Sciatic nerve (tissue), 2 donors: ENCODE data around the gene PTPN14. TPM values are rescaled to one million over a fixed set of nuclear protein-coding genes. Genes with fewer than 3 reads are reported as not detected.
A peak's percentile ranks its signal among the peaks of the same experiment; 100 is the strongest.

ENCODE experiments used
- ATAC-seq: fragments of 200-7000 bp; cut with Tn5 transposase; one replicate; pipeline ENCODE4 v1.9.1; 2020; ENCODE audit warnings: mild to moderate bottlenecking, moderate library complexity
- DNase-seq: peaks from one replicate; pipeline ENCODE4 v3.0.0-alpha.2; 2020; ENCODE audit warnings: low spot score
- intact Hi-C: fragments of 100-400 bp; cut with DNase I; formaldehyde crosslinking; loops from one replicate; pipeline ENCODE4 v1.14.2; 2022
- total RNA-seq: library from RNA; stranded (reverse); fragmentation: NEBNext Ultra II Directional; extraction: Animal tissue kit (Norgen Biotek cat#: 25700); gene quantifications from one replicate; pipeline ENCODE4 v1.2.1, GENCODE V29; 2021
- donor health status: DM: no; HTN: no; CAD: no.
- donor health status: DM: no; HTN: no; CAD: no.

PTPN14 gene
- total RNA-seq, 1 donor from 2014 or later: 85.9 TPM

DNA sequence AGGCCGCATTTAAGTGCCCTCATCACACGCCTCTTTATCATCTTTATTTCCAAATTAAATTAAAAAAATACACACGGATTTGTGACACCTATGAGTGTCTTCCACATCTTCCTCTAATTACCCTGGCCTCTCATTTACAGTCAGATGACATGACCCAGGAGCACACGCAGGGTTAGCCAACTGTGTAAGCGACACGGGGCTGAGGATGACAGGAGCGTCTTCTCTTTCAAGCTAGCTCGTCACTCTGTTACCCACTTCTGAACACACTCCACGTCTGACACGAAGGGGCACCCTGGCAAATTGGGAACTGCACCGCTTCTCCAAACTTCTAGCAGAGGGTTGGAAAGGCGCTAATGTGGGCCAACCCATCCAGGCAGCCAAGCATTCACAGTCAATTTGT, 158.3 kb downstream of the PTPN14 start:
- ATAC-seq (no peak), DNase-seq (no peak)
- intact Hi-C loops: no loop called here

DNA sequence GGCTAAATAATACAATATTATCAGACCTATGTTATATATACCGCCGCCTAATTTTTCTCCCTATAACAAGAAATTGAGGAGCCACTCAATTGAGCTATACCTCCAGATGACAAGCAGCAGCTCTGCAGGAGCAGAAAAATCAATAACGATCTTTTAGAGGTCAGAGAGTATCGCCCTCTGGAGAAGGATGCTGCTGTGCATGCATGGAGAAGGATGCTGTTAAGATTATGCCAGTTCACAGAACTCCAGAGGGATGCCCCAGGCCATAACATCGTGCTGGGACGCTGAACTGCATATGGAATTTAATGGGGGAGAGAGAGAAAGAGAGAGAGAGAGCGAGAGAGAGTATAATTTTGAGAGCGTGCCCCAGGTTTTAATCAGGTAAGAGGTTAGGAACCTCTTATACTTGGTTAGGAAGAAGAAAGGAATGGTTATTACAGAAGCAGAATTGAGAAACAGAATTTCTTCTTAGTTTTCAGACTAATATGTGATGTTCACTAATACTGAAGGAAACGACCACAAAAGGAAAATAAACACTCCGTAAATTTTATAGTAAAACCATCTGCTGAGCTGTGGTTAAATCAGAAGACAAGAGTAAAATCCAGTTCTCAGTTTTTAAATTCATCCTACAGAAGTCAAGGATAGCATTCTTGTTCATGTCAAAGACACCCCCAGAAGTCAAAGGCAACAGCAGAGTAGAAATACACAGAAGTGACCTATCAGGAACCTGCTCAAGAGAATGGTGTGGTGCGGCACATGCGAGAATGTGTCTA, 159.3 kb downstream of the PTPN14 start:
- no peak for ATAC-seq

DNA sequence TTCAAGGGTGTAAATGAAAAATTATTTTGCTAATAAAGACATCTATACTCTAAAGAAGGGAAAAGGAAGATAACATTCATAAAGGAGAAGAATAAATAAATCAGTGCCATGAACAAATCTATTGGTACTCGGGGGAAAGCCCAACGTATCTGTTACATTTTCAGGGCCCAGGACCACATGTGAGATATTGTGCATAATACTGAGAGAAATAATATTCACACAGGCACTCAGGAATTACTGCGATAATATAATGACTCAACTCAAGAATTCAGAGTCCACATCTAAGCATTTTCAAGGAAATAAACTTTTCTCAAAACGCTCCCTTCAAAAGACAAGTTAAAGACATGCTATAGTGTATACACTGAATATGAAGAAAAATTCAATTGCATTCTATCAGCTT, 161.7 kb downstream of the PTPN14 start:
- intact Hi-C loops: loop anchor here (10.0 kb wide), 1 partner anchor 195 kb away; no protein-coding TSS in a partner anchor
- DNase-seq (no peak), ATAC-seq (no peak)

More for the DNA sequence above, 159.3 kb downstream of the PTPN14 start:
- no peak for DNase-seq
- intact Hi-C loops: no loop called here

DNA sequence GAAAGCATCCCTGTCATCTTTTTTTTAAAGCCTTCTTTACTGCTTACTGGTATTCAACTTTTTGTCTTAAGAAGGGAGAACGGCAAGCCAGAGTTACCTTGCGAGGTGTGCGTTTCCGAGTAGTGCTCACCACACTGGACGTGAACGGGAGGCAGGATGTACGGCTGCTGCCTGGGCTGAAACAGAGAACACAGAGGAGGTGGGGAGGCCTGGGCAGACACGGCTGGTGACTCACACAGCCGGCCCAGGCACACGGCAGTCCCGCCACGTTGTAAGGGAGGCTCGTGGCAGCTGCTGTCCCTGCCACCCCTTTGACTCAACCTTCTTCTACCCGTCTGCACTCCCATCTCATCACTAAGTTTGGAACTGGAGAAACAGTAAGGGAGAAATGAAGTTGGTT, 164.7 kb downstream of the PTPN14 start:
- DNase-seq: no peak
- intact Hi-C loops: loop anchor here (10.0 kb wide), 1 partner anchor 198 kb away; no protein-coding TSS in a partner anchor
- ATAC-seq: peak; percentile 29

DNA sequence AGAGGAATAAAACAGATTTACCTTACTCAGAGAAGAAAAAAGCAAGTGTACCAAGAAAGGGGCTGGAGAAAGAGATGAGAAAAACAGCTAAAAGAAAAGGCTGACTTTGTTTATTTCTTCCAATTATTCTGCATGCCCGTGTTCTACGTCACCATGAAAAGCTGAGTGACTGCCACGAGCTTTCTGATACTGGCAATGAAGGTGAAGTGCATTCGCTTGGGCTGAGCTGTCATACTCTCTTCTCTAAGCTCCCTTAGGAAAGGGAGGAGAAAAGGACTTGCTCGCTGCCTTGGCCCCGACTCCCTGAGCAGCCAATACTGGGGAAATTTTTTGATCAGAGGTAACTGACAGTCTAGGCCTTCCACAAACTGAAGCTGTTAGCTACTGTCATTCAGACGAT, 165.1 kb downstream of the PTPN14 start:
- intact Hi-C loops: loop anchor here (10.0 kb wide), 1 partner anchor 198 kb away; no protein-coding TSS in a partner anchor
- no peak for ATAC-seq
- no peak for DNase-seq

DNA sequence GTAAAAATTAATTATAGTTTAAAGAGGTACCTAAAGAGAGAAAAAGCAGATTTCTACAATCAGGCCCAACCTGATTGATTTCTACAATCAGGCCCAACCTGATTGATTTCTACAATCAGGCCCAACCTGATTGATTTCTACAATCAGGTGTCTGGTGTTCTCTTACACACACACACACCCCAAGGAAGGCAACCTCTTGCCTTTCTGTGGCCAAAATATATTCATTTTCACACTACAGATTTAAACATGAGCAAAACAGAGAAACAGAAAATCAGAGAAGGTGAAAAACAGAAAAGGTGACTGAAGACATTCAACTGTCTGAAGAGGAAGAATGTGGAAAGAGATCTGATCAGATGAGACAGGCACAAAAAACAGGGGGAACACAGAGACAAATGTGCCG, 166.0 kb downstream of the PTPN14 start:
- intact Hi-C loops: loop anchor here (10.0 kb wide), 1 partner anchor 199 kb away; no protein-coding TSS in a partner anchor
- DNase-seq (no peak), ATAC-seq (no peak)

DNA sequence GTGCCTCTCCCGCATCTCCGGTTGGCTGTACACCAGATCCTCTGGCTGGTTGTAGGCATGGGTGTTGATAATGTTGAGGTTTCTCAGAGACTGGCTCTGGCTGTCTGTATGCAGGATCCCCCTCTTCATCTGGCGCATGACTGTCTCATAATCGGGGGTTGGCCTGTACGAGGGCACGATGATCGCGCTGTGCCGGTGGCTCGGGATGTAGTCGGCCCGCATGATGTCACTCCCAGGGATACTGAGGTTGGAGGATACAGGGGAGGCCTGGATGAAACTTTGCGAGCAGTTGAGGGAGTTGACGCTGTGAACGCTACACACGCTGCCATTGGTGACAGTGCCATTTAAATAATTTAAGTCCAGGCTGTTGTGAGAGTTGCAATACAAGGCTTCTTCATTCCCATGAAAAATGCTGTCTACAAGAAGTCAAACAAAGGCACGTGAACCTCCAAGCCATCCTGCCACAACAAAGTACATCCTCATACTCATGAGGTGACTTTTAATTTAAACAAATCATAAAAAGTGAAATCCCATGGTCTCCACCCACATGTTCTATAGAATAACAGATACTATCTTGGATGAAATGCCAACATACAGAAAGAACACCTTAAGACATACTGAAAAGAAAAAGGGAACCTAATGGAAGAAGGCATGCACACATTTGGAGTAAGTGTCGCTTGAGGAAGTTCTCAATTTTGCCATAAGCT, 166.9 kb downstream of the PTPN14 start:
- ATAC-seq: peak; percentile 9
- intact Hi-C loops: loop anchor here (10.0 kb wide), 1 partner anchor 200 kb away; no protein-coding TSS in a partner anchor
- DNase-seq: no peak

DNA sequence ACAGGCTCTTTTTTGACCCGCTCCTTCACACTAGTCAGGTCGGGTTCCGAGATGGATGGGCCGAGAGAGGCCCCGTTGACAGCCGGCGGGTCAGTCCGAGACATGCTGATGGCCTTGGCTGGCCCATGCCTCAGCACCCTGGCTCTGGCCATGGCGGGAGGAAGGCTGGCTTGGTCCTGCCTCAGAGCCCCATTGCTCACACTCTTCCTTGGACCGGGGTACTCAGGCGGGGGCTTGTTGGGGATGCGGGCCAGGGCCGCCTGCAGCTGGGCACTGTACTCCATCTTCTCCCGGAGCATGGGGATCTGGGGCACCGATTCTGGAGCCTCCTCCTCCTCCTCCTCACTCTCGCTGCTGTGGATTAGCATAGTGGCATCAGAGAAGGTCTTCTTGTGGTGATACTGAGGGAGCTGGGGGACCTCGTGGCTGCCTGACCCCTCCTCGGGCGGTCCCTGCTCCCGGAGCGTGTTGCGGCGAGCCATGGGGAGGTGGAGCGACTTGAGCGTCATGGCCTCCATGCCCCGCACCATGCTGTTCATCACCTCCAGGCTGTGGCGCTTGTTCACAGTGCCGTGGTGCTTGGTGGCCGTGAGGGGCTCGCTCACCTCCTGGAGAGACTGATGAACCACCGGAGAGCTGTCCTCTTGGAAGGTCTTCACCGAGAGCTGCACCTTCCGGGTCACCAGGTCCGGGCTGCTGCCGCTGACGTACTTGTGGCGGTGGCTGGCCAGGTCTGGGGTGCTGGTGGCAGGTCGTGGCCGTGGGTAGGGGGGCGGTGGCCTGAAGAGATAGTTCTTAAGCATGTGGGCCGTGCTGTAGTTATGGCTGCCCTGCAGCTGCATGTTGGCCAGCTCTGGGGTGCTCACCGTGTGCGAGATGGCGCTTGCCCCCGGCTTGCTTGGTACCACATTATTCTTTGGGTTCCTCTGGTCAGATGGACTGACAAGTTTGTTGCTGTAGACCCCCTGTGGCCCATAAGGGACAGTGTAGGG, 167.7 kb downstream of the PTPN14 start:
- ATAC-seq (peak; percentile 9), DNase-seq (no peak)
- intact Hi-C loops: loop anchor here (10.0 kb wide), 1 partner anchor 201 kb away; no protein-coding TSS in a partner anchor

DNA sequence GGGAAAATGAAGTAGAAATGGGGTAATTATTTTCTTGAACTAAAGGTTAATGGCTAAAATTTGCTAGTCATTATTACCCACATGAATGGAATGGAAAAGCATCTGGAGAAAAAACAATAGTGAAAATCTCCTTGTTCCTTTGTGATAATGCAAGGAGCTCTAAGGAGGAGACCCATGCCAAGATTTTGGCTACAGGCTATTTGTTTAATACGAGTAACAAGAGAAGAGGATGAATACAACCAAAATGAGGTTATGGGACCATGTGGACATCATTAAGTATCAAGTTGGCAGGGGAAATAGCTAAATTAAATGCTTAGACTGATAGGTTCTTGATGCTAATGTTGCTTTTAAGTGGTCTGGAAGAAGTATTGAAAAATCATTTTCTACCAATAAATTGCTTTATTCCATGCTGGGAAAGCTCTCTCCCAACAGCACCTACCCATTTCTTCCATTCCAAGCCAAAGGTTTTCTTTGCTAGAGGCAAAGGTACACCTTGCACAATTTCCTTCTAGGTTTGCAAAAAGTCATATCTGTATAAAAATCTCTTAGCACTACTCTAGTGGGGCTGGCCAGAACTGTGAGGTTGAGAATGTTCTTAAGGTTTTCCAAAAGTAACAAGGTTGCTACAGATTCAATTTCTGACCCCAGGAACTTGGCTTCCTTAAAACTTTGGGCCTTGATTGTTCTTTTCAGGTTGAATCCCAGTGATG, 170.3 kb downstream of the PTPN14 start:
- intact Hi-C loops: loop anchor here (10.0 kb wide), 1 partner anchor 204 kb away; no protein-coding TSS in a partner anchor

DNA sequence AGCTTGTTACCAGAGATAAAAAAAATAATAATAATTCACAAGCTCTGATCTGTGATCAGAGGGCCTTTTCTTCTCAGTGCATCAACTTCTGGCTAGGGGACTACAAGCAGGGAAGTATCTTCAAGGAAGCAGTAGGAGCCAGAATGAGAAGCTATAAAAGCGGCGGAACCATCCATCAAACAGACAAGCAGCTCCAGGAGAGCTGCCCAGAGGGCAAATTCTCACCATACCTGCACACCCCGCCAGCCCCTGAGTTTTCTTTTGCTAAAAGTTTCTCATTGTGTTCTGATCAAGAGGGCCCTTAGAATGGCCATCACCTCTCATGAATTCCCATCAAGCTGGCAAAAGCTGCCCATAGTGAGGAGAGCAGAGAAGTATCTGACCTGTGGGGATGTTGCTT, 171.0 kb downstream of the PTPN14 start:
- no peak for ATAC-seq
- no peak for DNase-seq
- intact Hi-C loops: loop anchor here (10.0 kb wide), 1 partner anchor 204 kb away; no protein-coding TSS in a partner anchor

More for the DNA sequence above, 170.3 kb downstream of the PTPN14 start:
- no peak for DNase-seq
- no peak for ATAC-seq

DNA sequence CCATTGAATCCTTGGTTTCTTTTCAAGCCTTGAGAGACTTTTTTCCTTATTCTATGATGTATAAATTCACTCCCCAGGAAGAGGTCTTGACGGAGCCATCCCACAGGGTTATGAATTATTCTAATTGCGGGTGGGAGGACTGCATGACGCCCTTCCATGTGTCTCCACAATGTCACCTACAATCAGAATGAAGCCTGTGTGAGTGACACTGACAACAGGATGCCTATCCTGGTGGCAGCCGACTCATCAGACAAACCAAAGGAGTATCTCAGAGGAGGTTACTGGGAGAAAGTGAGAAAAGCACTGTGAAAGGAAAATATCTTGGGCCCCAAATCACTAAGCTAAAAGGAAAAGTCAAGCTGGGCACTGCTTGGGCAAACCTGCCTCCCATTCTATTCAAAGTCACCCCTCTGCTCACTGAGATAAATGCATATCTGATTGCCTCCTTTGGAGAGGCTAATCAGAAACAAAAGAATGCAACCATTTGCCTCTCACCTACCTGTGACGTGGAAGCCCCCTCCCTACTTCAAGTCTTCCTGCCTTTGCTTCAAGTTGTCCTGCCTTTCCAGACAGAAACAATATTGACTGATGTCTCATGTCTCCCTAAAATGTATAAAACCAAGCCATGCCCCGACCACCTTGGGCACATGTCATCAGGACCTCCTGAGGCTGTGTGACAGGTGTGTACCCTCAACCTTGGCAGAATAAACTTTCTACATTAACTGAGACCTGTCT, 172.0 kb downstream of the PTPN14 start:
- intact Hi-C loops: no loop called here
- DNase-seq (no peak), ATAC-seq (no peak)

DNA sequence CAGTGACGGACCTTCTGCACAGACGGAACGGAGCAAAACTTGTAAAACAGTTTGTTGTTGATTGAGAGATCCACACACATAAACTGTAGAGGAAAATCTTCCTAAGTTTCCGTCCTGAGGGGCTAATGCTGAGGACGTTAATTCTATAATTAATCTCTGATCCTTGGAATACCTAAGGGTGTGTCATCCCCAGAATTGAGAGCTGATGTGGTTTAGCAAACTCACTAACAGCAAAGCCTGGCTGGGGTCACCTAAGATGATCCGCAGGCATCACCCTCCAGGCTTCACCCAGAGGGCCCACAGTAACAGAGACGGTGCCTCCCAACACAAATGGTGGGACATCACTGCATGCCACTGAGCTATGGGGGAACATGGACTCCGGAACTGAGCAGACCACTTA, 172.9 kb downstream of the PTPN14 start:
- intact Hi-C loops: no loop called here
- ATAC-seq: no peak

DNA sequence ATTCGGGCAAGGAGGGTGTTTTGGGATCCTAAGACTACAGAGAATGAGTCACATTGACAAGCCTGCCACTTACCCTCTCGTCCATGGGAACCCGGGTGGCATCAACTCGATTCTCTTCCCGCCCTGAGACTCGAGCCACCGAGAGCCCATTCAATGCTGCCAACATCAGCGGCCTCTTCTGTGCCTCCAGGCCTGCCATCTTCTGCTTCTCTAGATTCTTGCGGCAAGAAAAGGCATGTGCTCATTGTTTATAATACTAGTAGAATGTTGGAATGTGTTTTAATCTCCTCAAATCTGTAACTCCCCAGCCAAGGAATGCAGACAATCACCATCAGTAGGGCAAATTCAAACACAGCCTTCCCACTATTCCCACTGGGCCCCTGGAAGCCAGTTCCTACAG, 173.5 kb downstream of the PTPN14 start:
- DNase-seq (no peak), ATAC-seq (peak; percentile 20)
- intact Hi-C loops: no loop called here

More for the DNA sequence above, 172.9 kb downstream of the PTPN14 start:
- no peak for DNase-seq

DNA sequence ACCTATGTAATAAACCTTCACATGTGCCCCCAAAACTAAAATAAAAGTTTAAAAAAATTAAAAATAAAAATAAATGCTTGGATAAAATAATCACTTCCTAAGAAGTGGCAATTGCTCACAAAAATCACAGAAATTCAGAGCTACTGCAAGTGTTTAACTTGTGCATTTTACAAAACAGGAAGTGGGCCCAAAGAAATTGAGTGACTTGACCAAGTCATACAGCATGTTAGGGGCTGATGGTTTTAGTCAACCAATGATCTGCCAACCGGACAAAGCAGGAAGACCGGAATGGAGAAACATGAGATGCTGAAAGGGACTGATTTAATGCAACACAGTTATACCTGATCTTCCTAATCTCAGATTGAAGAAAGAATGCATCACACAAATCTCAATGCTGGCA, 173.9 kb downstream of the PTPN14 start:
- intact Hi-C loops: no loop called here
- DNase-seq (no peak), ATAC-seq (no peak)

DNA sequence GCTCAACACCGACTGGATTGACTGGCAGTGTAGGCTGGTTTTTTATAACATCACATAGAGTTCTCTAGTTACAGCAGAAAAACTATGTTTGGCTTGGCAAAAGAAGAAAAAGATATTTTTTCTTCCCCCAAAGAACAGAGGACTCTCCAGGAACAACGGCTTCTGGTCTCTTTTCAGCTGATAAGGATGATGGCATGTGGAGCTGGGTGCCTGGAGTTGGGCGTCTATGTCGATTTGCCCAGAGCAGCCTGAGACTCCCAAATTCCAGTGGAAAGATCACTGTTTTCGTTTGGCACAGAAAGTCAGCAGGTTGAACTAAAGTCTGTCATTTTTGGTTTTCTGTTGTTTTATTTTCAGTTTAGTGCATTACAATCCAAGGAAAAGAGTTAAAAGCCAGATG, 179.3 kb downstream of the PTPN14 start:
- no peak for ATAC-seq
- DNase-seq: no peak
- intact Hi-C loops: no loop called here

DNA sequence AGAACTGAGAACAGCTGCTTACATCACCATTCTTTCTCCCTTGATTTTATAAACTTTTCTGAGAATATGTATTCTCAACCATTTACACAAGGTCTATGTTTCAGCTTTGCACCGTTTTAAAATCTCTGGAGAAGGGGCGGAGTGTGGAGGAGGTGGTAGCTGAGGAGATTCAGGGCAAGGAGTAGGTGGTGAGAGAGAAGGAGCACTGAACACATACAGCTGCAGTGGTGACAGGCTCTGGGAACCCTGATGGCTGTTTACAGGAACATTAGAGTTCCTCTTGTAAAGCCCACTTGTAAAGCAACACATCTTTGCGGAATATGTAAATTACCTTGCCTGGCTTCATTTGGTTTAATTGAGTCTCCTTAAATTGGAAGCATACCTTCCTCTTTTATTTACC, 180.8 kb downstream of the PTPN14 start:
- no peak for DNase-seq
- intact Hi-C loops: no loop called here
- no peak for ATAC-seq

DNA sequence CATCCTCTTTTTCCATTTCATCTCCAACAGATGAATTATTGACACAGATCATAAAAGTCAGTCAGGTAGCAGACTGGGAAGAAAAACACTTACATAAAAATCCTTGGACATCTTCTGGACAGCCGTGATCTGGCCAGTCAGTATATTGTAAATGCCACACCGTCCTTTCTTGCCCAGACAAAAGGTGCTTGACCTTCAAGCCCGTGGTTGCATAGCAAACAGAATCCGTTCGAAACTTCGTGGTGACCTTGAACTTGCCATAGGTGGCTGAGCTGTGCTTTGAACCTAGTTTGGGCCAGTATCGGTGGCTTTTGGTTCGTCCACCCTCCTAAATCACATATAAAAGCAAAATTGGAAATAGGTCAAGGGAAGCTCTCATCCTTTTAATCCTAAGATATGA, 182.0 kb downstream of the PTPN14 start:
- no peak for ATAC-seq
- intact Hi-C loops: no loop called here

DNA sequence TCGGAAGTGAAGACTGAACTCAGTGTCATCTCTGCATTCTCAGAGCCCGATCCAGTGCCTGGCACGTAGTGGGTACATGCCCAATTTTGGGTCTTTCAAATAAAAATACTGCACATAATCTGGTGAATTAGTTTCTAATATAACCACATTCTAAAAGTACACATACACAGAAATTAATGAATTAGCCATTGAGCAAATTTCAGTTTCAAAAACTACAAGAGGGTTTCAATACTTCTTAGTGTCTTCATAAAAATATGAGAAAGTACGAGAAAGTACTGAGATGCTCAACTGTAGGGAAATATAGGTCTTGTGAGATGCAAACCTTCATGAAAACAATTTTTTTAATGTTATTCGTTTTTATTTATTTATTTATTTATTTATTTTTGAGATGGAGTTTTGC, 183.6 kb downstream of the PTPN14 start:
- no peak for ATAC-seq

More for the DNA sequence above, 182.0 kb downstream of the PTPN14 start:
- no peak for DNase-seq

More for the DNA sequence above, 183.6 kb downstream of the PTPN14 start:
- intact Hi-C loops: no loop called here
- no peak for DNase-seq
